Activated B cell treated with CpG ODN at 0.5 μM for 24 hours (primary cell): ENCODE results near the gene PARP12. TPM values are rescaled to one million over a fixed set of nuclear protein-coding genes. Genes with fewer than 3 reads are reported as not detected.

Experiments
- ATAC-seq: fragments of 200-7000 bp; cut with Tn5 transposase; one replicate; pipeline ENCODE4 v1.10.0; 2021; ENCODE audit warnings: low read depth, mild to moderate bottlenecking, moderate library complexity
- CTCF ChIA-PET: fragments of 350-600 bp; sonication (Branson Sonifier 250); formaldehyde crosslinking; loops from one replicate; lab custom pipeline; 2021; ENCODE audit warnings: antibody characterized with exemption; lab: Charles Lee
- POLR2A ChIA-PET: fragments of 350-600 bp; sonication (Branson Sonifier 250); formaldehyde crosslinking; loops from one replicate; lab custom pipeline; 2021; ENCODE audit warnings: antibody characterized with exemption; lab: Charles Lee
- DNase-seq: peaks from one replicate; pipeline ENCODE4 v3.0.0; 2022
- H3K27ac Mint-ChIP-seq: one replicate; pipeline ENCODE4 v1.8.0; 2020; ENCODE audit warnings: mixed read lengths
- H3K27me3 Mint-ChIP-seq: one replicate; pipeline ENCODE4 v1.8.0; 2021; ENCODE audit warnings: mixed read lengths
- H3K36me3 Mint-ChIP-seq: one replicate; pipeline ENCODE4 v1.8.0; 2021; ENCODE audit warnings: low read depth, mixed read lengths
- H3K4me1 Mint-ChIP-seq: one replicate; pipeline ENCODE4 v1.8.0; 2021; ENCODE audit warnings: mixed read lengths
- H3K4me3 Mint-ChIP-seq: one replicate; pipeline ENCODE4 v1.8.0; 2020; ENCODE audit warnings: mild to moderate bottlenecking, mixed read lengths
- H3K9me3 Mint-ChIP-seq: one replicate; pipeline ENCODE4 v1.8.0; 2020; ENCODE audit warnings: mixed read lengths
- intact Hi-C: fragments of 100-400 bp; cut with micrococcal nuclease; formaldehyde crosslinking; loops from one replicate; pipeline ENCODE4 v1.15.1; 2024
- total RNA-seq: library from RNA; stranded (reverse); gene quantifications from 2 replicates; pipeline ENCODE4 v1.2.3, GENCODE V29; 2022
- TF ChIP-seq, protein P1 (sequence below): fragments of 200-600 bp; IDR thresholded peaks from one replicate; pipeline ENCODE4 v1.8.0; 2022; ENCODE audit warnings: antibody characterized with exemption, mild to moderate bottlenecking

PARP12 gene
- total RNA-seq, 1 donor from 2014 or later: 128 TPM

DNA sequence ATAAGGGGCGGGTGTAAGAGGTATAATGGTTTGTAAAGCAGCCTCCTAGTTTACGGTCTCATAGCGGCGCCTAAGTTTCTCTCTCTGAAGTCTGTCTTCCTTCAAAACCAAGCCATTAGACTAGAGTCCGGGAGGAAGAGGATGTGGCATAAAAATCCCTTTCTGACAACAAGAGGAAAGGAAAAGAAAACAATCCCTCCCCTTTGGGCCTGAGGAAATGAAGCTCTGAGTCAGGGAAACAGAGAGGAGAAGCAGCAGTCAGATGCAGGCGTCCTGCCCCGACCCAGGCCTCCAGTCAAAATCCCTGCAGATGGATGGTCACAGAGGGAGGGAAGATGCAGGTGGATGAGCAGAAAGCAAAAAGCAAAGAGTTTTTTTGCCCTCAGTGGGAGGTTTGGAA, 23.7 kb downstream of the PARP12 start:
- intact Hi-C loops: no loop called here
- CTCF ChIA-PET: no interaction called here

DNA sequence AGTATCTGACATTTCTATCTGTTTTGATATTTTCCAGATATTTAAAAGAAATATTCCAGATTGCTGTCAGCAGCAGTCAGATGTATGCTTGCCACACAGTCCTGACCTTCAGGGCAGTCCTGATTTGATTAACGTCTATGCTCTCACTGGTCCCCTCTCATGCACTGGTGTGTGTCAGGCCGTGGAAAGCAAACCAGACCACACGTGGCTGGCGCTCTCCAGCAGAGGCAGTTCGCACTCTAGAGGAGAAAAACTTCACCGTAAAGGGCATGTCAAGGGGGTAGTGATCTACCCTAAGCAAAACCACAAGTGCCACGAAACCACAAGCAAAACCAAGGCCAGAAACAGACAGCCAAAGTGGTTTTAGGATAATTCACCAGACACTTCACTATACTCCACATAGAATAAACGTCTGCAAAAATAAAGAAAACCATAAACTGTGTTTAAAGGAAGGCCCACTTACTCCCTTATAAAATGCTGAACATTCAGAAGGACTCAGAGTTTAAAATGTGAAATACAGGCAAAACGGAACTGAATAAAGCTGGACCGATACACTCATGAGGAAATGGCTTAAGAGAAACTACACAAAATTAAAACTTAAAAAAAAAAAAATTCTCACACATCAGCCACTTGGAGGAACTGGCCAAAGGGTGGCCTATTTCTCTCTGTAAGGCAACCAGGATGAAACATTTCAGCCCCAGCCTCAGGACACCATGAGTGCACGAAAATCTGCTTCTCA, 26.4 kb downstream of the PARP12 start:
- CTCF ChIA-PET: no interaction called here

More for the DNA sequence above, 23.7 kb downstream of the PARP12 start:
- no peak overlapping the region for H3K4me3 Mint-ChIP-seq
- ATAC-seq (no peak), DNase-seq (no peak)
- H3K27ac Mint-ChIP-seq: no peak overlapping the region
- peaks cover 90% of the 10 kb centered on the region for H3K36me3 Mint-ChIP-seq
- H3K9me3 Mint-ChIP-seq: no peaks in the 10 kb centered on the region
- peaks cover 14% of the 10 kb centered on the region for H3K4me1 Mint-ChIP-seq
- TF ChIP-seq, protein P1, sequence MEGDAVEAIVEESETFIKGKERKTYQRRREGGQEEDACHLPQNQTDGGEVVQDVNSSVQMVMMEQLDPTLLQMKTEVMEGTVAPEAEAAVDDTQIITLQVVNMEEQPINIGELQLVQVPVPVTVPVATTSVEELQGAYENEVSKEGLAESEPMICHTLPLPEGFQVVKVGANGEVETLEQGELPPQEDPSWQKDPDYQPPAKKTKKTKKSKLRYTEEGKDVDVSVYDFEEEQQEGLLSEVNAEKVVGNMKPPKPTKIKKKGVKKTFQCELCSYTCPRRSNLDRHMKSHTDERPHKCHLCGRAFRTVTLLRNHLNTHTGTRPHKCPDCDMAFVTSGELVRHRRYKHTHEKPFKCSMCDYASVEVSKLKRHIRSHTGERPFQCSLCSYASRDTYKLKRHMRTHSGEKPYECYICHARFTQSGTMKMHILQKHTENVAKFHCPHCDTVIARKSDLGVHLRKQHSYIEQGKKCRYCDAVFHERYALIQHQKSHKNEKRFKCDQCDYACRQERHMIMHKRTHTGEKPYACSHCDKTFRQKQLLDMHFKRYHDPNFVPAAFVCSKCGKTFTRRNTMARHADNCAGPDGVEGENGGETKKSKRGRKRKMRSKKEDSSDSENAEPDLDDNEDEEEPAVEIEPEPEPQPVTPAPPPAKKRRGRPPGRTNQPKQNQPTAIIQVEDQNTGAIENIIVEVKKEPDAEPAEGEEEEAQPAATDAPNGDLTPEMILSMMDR: no peak
- no peaks in the 10 kb centered on the region for H3K27me3 Mint-ChIP-seq
- POLR2A ChIA-PET: no interaction called here

DNA sequence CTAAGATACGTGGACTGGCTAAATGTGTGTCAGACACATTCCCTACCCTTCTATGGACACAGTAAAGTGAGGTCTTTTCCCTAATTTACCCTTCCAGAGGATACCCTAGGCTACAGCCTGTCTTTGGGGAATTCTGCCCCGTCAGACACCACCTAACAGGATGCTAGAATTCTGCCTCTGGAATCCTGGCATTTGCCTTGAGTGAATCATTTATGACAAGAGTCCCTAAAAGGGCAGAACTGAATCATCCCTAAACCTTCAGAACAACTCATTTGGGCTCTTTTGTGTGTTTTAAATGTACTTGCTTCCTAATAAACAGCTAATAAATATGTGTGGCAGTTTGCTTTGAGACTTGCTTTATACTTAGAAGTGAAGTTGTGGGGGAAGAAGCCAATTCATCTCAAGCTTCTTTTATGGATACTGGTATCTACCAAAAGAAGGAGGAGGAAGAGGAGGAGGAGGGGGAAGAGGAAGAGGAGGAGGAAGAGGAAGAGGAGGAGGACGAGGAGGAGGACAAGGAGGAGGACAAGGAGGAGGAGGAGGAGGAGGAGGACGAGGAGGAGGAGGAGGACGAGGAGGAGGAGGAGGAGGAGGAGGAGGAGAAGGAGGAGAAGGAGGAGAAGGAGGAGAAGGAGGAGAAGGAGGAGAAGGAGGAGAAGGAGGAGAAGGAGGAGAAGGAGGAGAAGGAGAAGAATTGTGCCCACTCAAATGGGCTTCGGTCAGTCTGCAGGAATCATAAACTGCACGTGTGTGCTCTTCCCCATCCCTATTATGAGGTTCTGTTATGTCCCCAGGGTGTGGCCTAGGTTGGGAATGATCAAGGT, 27.1 kb downstream of the PARP12 start:
- intact Hi-C loops: no loop called here
- no peaks in the 10 kb centered on the region for H3K9me3 Mint-ChIP-seq
- H3K4me1 Mint-ChIP-seq: peaks cover 24% of the 10 kb centered on the region
- H3K27me3 Mint-ChIP-seq: no peaks in the 10 kb centered on the region
- H3K27ac Mint-ChIP-seq: no peak overlapping the region
- DNase-seq (no peak), ATAC-seq (no peak)
- no peak overlapping the region for H3K4me3 Mint-ChIP-seq
- peaks cover 82% of the 10 kb centered on the region for H3K36me3 Mint-ChIP-seq
- TF ChIP-seq, protein P1: no peak
- ChIA-PET POLR2A (no interaction called here), CTCF (no interaction called here)

More for the DNA sequence above, 26.4 kb downstream of the PARP12 start:
- peak overlapping the region; percentile 54 for H3K27ac Mint-ChIP-seq
- DNase-seq (no peak), ATAC-seq (peak; percentile 71)
- intact Hi-C loops: no loop called here
- H3K27me3 Mint-ChIP-seq: no peaks in the 10 kb centered on the region
- no peak overlapping the region for H3K4me3 Mint-ChIP-seq
- TF ChIP-seq, protein P1: no peak
- POLR2A ChIA-PET: no interaction called here
- H3K36me3 Mint-ChIP-seq: peaks cover 83% of the 10 kb centered on the region
- H3K4me1 Mint-ChIP-seq: peaks cover 24% of the 10 kb centered on the region
- no peaks in the 10 kb centered on the region for H3K9me3 Mint-ChIP-seq

DNA sequence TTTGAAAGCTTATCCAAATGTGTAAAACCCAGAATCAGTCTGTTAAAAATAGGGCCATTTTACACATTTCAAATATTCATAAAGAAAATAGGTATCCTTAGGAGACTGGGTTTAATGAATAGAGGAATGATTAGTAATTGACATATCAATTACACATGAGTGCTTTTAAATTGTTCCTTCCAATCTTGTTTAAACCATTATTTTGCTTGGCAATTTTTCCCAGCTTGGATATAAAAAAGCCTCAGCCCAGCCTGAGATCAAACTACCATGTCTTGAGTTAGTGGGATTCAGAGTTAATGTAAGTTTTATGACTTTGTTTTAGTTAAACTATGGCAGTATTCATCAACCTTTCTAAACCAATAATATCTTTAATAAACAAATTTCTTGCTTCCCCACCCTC, 28.3 kb downstream of the PARP12 start:
- intact Hi-C loops: no loop called here
- Mint-ChIP-seq H3K27me3 (no peaks in the 10 kb centered on the region), H3K27ac (no peak overlapping the region), H3K36me3 (peaks cover 79% of the 10 kb centered on the region), H3K9me3 (no peaks in the 10 kb centered on the region), H3K4me3 (no peak overlapping the region), H3K4me1 (peaks cover 24% of the 10 kb centered on the region)
- no peak for DNase-seq
- CTCF ChIA-PET: no interaction called here
- POLR2A ChIA-PET: no interaction called here
- ATAC-seq: no peak
- TF ChIP-seq, protein P1: no peak

DNA sequence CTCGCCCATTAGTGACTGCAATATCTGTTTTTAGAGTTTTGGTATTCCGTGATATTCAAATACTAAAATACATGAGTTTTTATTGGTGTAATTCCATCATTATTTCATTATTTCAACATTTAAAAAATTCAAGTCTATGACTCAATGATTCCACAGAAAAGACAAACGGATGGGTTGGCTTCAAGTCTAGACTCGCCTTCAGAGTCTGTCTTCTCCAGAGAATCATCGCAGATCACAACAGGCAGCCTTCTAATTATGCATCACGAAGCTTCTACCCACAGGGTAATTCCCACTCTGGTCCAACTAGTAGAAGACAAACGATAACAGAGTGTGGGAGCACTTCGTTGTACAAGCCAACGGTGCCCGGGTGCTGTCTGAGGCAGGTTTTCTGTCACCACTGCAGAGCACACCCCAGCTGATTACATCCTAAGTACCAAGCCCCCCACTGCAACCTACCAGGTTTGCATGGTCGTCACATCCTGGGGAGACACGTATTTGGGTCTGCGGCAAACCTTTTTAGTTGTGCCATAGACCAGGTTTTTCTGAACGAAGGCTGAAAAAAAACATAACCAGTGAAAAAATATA, 28.9 kb downstream of the PARP12 start:
- H3K36me3 Mint-ChIP-seq: peaks cover 76% of the 10 kb centered on the region
- ATAC-seq (no peak), DNase-seq (no peak)
- TF ChIP-seq, protein P1: no peak
- no peaks in the 10 kb centered on the region for H3K9me3 Mint-ChIP-seq
- no peak overlapping the region for H3K27ac Mint-ChIP-seq
- H3K4me3 Mint-ChIP-seq: no peak overlapping the region
- POLR2A ChIA-PET: no interaction called here
- H3K27me3 Mint-ChIP-seq: no peaks in the 10 kb centered on the region
- peaks cover 24% of the 10 kb centered on the region for H3K4me1 Mint-ChIP-seq
- CTCF ChIA-PET: no interaction called here
- intact Hi-C loops: no loop called here
